Gastroesophageal sphincter (tissue), 3 donors: ENCODE measurements around the gene PTRH2.

Experiments used
- POLR2A ChIP-seq, 2 donors: fragments of 450-650 bp; IDR thresholded peaks; one replicate each; pipeline ENCODE4 v1.6.1; 2017; ENCODE audit warnings: antibody characterized with exemption in 2 of 2, mild to moderate bottlenecking in 2 of 2, moderate library complexity in 1 of 2
- POLR2AphosphoS5 ChIP-seq: sonication (generic); formaldehyde crosslinking; IDR thresholded peaks from one replicate; pipeline ENCODE4 v1.6.1; 2017; ENCODE audit warnings: antibody characterized with exemption
- TF ChIP-seq, protein P1 (sequence below), 4 experiments: fragments of 200-600 bp in 2 of 4; fragments of 450-650 bp in 2 of 4; sonication (generic) in 1 of 4; IDR thresholded peaks; one replicate each; pipeline ENCODE4 v1.5.1; 2017 to 2019; ENCODE audit warnings: antibody characterized with exemption in 4 of 4, mild to moderate bottlenecking in 2 of 4, moderate library complexity in 2 of 4

DNA sequence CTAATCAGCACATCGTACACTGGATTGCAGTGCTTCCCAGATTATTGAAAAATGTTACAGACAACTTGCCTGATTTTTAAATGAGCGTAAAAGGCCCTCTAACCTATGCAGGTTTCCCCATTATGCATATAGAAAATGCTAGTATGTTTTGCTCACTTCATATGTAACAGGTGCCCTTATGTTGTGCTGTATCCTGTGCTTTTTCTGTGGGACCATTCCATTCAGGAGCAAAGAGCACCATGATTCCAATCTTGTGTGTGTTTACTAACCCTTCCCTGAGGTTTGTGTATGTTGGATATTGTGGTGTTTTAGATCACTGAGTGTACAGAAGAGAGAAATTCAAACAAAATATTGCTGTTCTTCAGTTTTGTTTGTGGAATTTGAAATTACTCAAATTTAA is 12.9 kb downstream of the PTRH2 start:
- TF ChIP-seq POLR2A (IDR thresholded peaks at IDR 0.05) (no peak), POLR2AphosphoS5 (no peak)
- TF ChIP-seq, protein P1, sequence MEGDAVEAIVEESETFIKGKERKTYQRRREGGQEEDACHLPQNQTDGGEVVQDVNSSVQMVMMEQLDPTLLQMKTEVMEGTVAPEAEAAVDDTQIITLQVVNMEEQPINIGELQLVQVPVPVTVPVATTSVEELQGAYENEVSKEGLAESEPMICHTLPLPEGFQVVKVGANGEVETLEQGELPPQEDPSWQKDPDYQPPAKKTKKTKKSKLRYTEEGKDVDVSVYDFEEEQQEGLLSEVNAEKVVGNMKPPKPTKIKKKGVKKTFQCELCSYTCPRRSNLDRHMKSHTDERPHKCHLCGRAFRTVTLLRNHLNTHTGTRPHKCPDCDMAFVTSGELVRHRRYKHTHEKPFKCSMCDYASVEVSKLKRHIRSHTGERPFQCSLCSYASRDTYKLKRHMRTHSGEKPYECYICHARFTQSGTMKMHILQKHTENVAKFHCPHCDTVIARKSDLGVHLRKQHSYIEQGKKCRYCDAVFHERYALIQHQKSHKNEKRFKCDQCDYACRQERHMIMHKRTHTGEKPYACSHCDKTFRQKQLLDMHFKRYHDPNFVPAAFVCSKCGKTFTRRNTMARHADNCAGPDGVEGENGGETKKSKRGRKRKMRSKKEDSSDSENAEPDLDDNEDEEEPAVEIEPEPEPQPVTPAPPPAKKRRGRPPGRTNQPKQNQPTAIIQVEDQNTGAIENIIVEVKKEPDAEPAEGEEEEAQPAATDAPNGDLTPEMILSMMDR (IDR thresholded peaks at IDR 0.05): no peak
